GM18520 (cell line): ENCODE results near the gene RGL3.
"Not testable (repeated sequence)": the region's sequence is repeated elsewhere in the genome, so short reads cannot be mapped to it uniquely, and the experiment has no call there.

ENCODE experiments used
- ATAC-seq: cut with Tn5 transposase; IDR thresholded peaks from one replicate; pipeline ENCODE4 v1.9.1; 2021; ENCODE audit not compliant: unreplicated experiment

The RGL3 gene

GRCh38 chr19:11448923-11449554 lies 29.9 kb upstream of the RGL3 start:
- no peak for ATAC-seq

- no peak for ATAC-seq
Measured at GRCh38 chr19:11448410-11448809, 29.3 kb upstream of the RGL3 start.

GRCh38 chr19:11447347-11448262 lies 28.5 kb upstream of the RGL3 start:
- no peak for ATAC-seq

GRCh38 chr19:11446652-11447301 lies 27.7 kb upstream of the RGL3 start:
- ATAC-seq: no peak

- no peak for ATAC-seq
Measured at GRCh38 chr19:11446271-11446651, 27.1 kb upstream of the RGL3 start.

GRCh38 chr19:11445141-11445540 lies 26.0 kb upstream of the RGL3 start:
- ATAC-seq: no peak

- no peak for ATAC-seq
Measured at GRCh38 chr19:11444059-11444458, 24.9 kb upstream of the RGL3 start.

- ATAC-seq: no peak
Measured at GRCh38 chr19:11437955-11438354, 18.8 kb upstream of the RGL3 start.

- ATAC-seq: no peak
Measured at GRCh38 chr19:11435833-11436313, 16.8 kb upstream of the RGL3 start.

- ATAC-seq: peak; percentile 89
Measured at GRCh38 chr19:11435057-11435832, 16.1 kb upstream of the RGL3 start, which contains the start of the genes ODAD3 and PRKCSH. TSS of gene ODAD3 (minus strand) at chr19:11435121. CDS start at chr19:11435016, 105 bp downstream. TSS of gene PRKCSH (plus strand) at chr19:11435635. CDS start at chr19:11436118, 483 bp downstream.

GRCh38 chr19:11434703-11435056 lies 15.6 kb upstream of the RGL3 start:
- ATAC-seq: no peak

GRCh38 chr19:11433526-11433925 lies 14.4 kb upstream of the RGL3 start:
- not testable (repeated sequence) for ATAC-seq

- ATAC-seq: no peak
Measured at GRCh38 chr19:11426656-11427055, 7.5 kb upstream of the RGL3 start.

GRCh38 chr19:11425719-11426457 lies 6.8 kb upstream of the RGL3 start:
- no peak for ATAC-seq

GRCh38 chr19:11423791-11424181 lies 4.7 kb upstream of the RGL3 start:
- no peak for ATAC-seq

GRCh38 chr19:11423164-11423790 lies 4.2 kb upstream of the RGL3 start:
- no peak for ATAC-seq

- ATAC-seq: peak; percentile 63
Measured at GRCh38 chr19:11422163-11423065, 3.3 kb upstream of the RGL3 start.

GRCh38 chr19:11421371-11422098 lies 2.4 kb upstream of the RGL3 start:
- no peak for ATAC-seq
